ENCODE measurements around the gene ADISSP.

ADISSP gene

DNA sequence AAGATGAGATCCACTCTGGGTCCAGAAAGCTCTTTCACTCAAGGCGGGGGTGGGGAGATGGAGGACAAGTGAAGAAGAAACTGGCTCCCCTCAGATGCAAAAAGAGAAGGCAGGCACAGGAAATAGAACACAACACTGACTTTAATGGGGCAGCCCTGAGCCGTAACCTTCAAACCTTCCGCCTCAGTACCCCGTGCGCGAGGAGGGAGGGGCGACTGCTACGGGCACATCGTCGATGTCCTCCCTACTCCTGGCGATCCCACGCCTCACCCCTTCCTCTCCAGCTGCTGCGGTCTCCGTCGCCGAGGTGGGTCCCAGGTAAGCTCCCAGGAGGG is 9.8 kb upstream of the ADISSP start:
- TF ChIP-seq, protein P1, sequence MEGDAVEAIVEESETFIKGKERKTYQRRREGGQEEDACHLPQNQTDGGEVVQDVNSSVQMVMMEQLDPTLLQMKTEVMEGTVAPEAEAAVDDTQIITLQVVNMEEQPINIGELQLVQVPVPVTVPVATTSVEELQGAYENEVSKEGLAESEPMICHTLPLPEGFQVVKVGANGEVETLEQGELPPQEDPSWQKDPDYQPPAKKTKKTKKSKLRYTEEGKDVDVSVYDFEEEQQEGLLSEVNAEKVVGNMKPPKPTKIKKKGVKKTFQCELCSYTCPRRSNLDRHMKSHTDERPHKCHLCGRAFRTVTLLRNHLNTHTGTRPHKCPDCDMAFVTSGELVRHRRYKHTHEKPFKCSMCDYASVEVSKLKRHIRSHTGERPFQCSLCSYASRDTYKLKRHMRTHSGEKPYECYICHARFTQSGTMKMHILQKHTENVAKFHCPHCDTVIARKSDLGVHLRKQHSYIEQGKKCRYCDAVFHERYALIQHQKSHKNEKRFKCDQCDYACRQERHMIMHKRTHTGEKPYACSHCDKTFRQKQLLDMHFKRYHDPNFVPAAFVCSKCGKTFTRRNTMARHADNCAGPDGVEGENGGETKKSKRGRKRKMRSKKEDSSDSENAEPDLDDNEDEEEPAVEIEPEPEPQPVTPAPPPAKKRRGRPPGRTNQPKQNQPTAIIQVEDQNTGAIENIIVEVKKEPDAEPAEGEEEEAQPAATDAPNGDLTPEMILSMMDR (IDR thresholded peaks at IDR 0.05; ENCODE audit: extremely low read depth, missing control alignments): no peak
- no peak for DNase-seq (ENCODE audit: low spot score)

DNA sequence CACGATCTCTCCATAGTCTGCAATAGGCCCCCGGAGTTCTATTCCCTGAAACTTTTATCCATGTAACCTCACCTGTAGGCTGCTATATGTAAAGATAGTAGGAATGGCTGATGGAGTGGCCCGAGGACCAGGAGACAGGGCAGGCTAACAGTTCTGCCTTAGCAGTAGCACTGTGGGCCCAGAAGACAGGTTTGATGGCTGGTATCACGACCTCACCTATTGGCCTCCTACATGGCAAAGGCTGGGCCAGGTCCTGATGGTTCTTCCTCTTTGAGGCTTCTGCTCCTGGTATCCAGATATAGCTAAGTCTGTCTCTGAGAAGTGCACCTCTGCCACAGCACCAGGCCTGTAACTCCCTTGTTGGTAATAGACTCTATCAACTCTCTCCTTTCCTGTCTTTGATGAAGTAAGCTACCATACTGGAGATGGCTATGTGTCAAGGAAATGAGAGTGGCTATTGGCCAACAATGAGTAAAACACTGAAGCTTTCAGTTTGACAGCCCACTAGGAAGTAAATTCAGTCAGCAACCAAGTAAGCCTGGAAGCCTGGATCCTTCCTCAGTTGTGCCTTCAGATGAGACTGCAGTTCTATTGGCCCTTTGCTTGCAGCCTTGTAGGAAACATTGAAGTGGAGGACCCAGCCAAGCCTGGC is 8.0 kb upstream of the ADISSP start:
- no peak for DNase-seq (ENCODE audit: low spot score)
- TF ChIP-seq, protein P1 (IDR thresholded peaks at IDR 0.05; ENCODE audit: extremely low read depth, missing control alignments): no peak

DNA sequence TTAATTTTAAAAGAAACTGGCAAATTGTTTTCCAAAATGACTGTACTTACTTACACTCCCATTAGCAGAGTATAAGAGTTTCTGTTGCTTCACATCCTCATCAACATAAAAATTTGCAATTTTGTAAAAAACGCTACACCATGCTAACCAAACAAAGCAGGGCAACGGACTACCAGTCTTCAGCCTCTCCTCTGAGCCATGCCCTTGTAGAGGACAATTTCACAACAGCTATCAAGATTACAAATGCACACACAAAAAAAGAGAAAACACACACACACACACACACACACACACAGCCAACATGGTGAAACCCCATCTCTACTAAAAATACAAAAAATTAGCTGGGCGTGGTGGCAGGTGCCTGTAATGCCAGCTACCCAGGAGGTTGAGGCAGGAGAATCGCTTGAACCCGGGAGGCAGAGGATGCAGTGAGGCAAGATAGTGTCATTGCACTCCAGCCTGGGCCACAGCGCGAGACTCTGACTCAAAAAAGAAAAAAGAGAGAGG is 4.1 kb upstream of the ADISSP start:
- TF ChIP-seq, protein P1 (IDR thresholded peaks at IDR 0.05; ENCODE audit: extremely low read depth, missing control alignments): no peak
- no peak for DNase-seq (ENCODE audit: low spot score)

GRCh38 chr20:3768342-3769130 is 983 bp upstream of the ADISSP start:
- TF ChIP-seq, protein P1 (IDR thresholded peaks at IDR 0.05; ENCODE audit: extremely low read depth, missing control alignments): peak; percentile 71
- peak; percentile 83 for DNase-seq (ENCODE audit: low spot score)

DNA sequence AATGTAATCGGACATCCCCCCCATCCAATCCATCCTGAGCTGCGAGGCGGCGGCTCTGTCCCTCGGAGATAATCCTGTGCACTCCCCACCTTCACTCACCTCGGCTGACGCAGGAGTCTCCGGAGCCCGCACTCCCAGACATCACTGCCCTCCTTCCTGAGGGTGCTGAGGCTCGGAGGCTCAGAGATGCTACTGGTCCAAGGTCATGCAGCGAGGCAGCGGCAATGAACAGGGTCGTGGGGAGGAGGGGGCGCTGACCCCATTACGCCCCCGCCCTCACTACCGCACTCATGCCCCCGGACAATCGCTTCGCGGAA is 485 bp downstream of the ADISSP start:
- TF ChIP-seq, protein P1 (IDR thresholded peaks at IDR 0.05; ENCODE audit: extremely low read depth, missing control alignments): no peak
- DNase-seq (ENCODE audit: low spot score): no peak

- DNase-seq (ENCODE audit: low spot score): no peak
- TF ChIP-seq, protein P1 (IDR thresholded peaks at IDR 0.05; ENCODE audit: extremely low read depth, missing control alignments): no peak
These were observed 987 bp downstream of the ADISSP start for GRCh38 chr20:3766422-3767109.

Data from GM20000 (cell line).